ENCODE results near the gene MYPOP. TPM values are rescaled to one million over a fixed set of nuclear protein-coding genes. Genes with fewer than 3 reads are reported as not detected.

MYPOP gene
- total and polyA plus RNA-seq, 2 of the 13 experiments (the other 11 are each of a cell fraction or from before 2014, with no cell fraction given) = 2.3 to 2.7 TPM

DNA sequence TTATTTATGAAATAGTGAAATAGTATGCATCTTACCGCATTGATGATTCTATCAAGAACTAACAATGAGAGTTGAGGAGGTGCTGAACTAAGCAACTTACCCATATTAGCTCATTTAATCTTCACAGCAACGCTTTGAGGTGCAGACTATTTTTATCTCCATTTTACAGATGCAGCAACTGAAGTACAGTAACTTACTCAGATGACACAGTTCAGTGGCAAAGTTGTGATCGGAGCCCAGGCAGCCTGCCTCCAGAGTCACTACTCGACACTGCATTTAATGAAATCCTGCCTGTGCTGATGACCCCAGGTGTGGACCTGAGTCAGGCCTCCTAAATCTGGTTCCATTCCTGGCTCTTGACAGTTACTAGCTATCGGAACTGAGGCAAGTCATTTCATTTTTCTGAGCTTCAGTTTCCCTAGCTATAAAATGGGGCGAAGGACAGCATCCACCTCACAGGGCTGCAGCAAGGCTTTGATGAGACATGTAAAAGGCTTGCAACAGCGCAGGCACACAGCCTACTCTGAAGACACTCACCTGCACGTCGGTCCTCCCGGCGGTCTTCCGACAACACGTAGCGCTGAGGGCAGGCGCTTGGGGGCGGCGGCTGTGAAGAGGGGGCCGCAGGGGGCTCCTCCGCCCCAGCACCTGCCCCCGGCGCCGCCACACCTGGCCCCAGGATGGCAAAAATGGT lies 1.5 kb downstream of the MYPOP start:
- peak overlapping the region; percentile 90 for H3K27ac ChIP-seq (ENCODE audit: extremely low read length, insufficient read depth, low read length)
- H3K4me3 ChIP-seq (replicated peaks in 1 of 3; ENCODE audit: insufficient read depth in 1 of 3, low read depth in 2 of 3, low read length in 3 of 3) = peak overlapping the region; percentile 63 to 87 (median 83); a peak in 5 of 6 replicates
- peak overlapping the region; percentile 86 for H3K4me2 ChIP-seq (ENCODE audit: low read depth, low read length)
- TF ChIP-seq PAF1 (CRISPR knock-in tag; IDR thresholded peaks at IDR 0.05) (no peak), ZNF7 (CRISPR knock-in tag; IDR thresholded peaks at IDR 0.05) (peak; percentile 62; the same call in 1 of the 2 replicates), MTF2 (CRISPR knock-in tag; IDR thresholded peaks at IDR 0.05; ENCODE audit: borderline replicate concordance) (0 out of 2 replicates have a peak, but pooled peaks have one; percentile 45), ZNF629 (CRISPR knock-in tag; conservative IDR thresholded peaks at IDR 0.05) (peak; percentile 83), KLF9 (CRISPR knock-in tag; IDR thresholded peaks at IDR 0.05; ENCODE audit: low read depth) (no peak), ATF7 (IDR thresholded peaks at IDR 0.05) (no peak), ATF7 (CRISPR knock-in tag; IDR thresholded peaks at IDR 0.05) (no peak)
- TF ChIP-seq, protein P1, sequence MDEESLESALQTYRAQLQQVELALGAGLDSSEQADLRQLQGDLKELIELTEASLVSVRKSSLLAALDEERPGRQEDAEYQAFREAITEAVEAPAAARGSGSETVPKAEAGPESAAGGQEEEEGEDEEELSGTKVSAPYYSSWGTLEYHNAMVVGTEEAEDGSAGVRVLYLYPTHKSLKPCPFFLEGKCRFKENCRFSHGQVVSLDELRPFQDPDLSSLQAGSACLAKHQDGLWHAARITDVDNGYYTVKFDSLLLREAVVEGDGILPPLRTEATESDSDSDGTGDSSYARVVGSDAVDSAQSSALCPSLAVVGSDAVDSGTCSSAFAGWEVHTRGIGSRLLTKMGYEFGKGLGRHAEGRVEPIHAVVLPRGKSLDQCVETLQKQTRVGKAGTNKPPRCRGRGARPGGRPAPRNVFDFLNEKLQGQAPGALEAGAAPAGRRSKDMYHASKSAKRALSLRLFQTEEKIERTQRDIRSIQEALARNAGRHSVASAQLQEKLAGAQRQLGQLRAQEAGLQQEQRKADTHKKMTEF (CRISPR knock-in tag; IDR thresholded peaks at IDR 0.05) = peak; percentile 27; the same call in 1 of the 2 replicates
- TF ChIP-seq, protein P2, sequence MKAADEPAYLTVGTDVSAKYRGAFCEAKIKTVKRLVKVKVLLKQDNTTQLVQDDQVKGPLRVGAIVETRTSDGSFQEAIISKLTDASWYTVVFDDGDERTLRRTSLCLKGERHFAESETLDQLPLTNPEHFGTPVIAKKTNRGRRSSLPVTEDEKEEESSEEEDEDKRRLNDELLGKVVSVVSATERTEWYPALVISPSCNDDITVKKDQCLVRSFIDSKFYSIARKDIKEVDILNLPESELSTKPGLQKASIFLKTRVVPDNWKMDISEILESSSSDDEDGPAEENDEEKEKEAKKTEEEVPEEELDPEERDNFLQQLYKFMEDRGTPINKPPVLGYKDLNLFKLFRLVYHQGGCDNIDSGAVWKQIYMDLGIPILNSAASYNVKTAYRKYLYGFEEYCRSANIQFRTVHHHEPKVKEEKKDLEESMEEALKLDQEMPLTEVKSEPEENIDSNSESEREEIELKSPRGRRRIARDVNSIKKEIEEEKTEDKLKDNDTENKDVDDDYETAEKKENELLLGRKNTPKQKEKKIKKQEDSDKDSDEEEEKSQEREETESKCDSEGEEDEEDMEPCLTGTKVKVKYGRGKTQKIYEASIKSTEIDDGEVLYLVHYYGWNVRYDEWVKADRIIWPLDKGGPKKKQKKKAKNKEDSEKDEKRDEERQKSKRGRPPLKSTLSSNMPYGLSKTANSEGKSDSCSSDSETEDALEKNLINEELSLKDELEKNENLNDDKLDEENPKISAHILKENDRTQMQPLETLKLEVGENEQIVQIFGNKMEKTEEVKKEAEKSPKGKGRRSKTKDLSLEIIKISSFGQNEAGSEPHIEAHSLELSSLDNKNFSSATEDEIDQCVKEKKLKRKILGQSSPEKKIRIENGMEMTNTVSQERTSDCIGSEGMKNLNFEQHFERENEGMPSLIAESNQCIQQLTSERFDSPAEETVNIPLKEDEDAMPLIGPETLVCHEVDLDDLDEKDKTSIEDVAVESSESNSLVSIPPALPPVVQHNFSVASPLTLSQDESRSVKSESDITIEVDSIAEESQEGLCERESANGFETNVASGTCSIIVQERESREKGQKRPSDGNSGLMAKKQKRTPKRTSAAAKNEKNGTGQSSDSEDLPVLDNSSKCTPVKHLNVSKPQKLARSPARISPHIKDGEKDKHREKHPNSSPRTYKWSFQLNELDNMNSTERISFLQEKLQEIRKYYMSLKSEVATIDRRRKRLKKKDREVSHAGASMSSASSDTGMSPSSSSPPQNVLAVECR (CRISPR knock-in tag; IDR thresholded peaks at IDR 0.05; ENCODE audit: borderline replicate concordance) = peak; percentile 44; the same call in 1 of the 2 replicates
- TF ChIP-seq, protein P3, sequence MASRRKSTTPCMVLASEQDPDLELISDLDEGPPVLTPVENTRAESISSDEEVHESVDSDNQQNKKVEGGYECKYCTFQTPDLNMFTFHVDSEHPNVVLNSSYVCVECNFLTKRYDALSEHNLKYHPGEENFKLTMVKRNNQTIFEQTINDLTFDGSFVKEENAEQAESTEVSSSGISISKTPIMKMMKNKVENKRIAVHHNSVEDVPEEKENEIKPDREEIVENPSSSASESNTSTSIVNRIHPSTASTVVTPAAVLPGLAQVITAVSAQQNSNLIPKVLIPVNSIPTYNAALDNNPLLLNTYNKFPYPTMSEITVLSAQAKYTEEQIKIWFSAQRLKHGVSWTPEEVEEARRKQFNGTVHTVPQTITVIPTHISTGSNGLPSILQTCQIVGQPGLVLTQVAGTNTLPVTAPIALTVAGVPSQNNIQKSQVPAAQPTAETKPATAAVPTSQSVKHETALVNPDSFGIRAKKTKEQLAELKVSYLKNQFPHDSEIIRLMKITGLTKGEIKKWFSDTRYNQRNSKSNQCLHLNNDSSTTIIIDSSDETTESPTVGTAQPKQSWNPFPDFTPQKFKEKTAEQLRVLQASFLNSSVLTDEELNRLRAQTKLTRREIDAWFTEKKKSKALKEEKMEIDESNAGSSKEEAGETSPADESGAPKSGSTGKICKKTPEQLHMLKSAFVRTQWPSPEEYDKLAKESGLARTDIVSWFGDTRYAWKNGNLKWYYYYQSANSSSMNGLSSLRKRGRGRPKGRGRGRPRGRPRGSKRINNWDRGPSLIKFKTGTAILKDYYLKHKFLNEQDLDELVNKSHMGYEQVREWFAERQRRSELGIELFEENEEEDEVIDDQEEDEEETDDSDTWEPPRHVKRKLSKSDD (CRISPR knock-in tag; IDR thresholded peaks at IDR 0.05; ENCODE audit: low read depth) = 0 out of 2 replicates have a peak, but pooled peaks have one; percentile 8
- TF ChIP-seq, protein P4, sequence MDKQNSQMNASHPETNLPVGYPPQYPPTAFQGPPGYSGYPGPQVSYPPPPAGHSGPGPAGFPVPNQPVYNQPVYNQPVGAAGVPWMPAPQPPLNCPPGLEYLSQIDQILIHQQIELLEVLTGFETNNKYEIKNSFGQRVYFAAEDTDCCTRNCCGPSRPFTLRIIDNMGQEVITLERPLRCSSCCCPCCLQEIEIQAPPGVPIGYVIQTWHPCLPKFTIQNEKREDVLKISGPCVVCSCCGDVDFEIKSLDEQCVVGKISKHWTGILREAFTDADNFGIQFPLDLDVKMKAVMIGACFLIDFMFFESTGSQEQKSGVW (CRISPR knock-in tag; IDR thresholded peaks at IDR 0.05; ENCODE audit: borderline replicate concordance) = no peak
- H3K9me3 ChIP-seq (ENCODE audit: low read length) = no peaks in the 10 kb centered on the region
- intact Hi-C loops (cut with micrococcal nuclease; ENCODE audit: unreplicated experiment) = no loop called here
- ChIA-PET POLR2A (interaction anchor here (2.2 to 3.4 kb wide), 3 partner anchors 15 to 37 kb away, joined by 13 to 24 read pairs (median 23); partner anchors contain the start of genes FOXA3, IRF2BP1 and SYMPK), CTCF (ENCODE audit: low intra/inter-chr PET ratio, low total read pairs) (interaction anchor here (0.8 kb wide), 1 partner anchor 84 kb away, joined by 3 read pairs; no protein-coding TSS in a partner anchor)
- H3K79me2 ChIP-seq (ENCODE audit: insufficient read depth, low read length) = peaks cover 17% of the 10 kb centered on the region
- BruUV-seq (replicated peaks) = no TSS peak
- peaks cover 1 to 13% of the 10 kb centered on the region in 2 experiments; a peak in 3 of 5 replicates for H3K36me3 ChIP-seq (replicated peaks in 1 of 2; ENCODE audit: control insufficient read depth in 1 of 2, insufficient read depth in 2 of 2, low read length in 2 of 2)
- peak overlapping the region; percentile 79 for H3K9ac ChIP-seq (ENCODE audit: insufficient read depth, low read depth, low read length)
- no peak overlapping the region for H2AFZ ChIP-seq (ENCODE audit: low read length)
- no peaks in the 10 kb centered on the region for H4K20me1 ChIP-seq (ENCODE audit: insufficient read depth, low read length)
- FAIRE-seq (peak; percentile 40), ATAC-seq (0 out of 3 replicates have a peak, but pooled peaks have one; percentile 4), DNase-seq (ENCODE audit: low spot score) (no peak)
- peaks cover 0 to 3% of the 10 kb centered on the region in 2 experiments; a peak in 2 of 5 replicates for H3K27me3 ChIP-seq (ENCODE audit: control insufficient read depth in 1 of 2, insufficient read depth in 2 of 2, low read length in 2 of 2)
- peaks cover 48% of the 10 kb centered on the region for H3K4me1 ChIP-seq (ENCODE audit: insufficient read depth, low read length)
- in situ Hi-C loops (cut with HindIII; ENCODE audit: extremely low pct_ligation_motif_present, low pct_unique_long_range_greater_than_20kb) = loop anchor here (10.0 kb wide), 1 partner anchor 174 kb away; no protein-coding TSS in a partner anchor
- WGBS (ENCODE audit: low lambda C conversion rate) = 58% methylated on average over 21 of the region's 22 CpGs
